ENCODE results near the gene CACNA1I. TPM values are rescaled to one million over a fixed set of nuclear protein-coding genes. Genes with fewer than 3 reads are reported as not detected.

Gene CACNA1I
- total and polyA plus RNA-seq, 2 of the 8 experiments (the other 6 are each of a cell fraction or from before 2014, with no cell fraction given) = 0.77 to 1.2 TPM

DNA sequence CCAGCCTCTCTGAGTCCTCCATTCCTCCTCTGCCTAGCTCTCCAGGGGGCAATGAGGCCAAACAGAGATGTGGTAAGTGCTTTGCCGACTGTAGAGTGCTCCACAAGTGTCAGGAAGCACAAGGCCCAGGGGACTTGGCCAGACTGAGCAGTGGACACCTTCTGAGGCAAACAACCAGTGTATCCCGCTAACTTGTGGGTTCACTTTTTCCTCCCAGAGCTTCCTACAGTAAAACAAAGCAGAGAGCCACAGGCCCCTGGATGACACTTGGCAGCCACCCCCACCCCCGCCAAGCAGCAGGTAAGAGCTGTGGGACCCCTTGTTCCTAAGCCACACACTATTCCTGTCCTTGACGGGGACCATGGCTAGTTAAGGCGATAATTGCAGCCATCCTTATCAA is 160.9 kb downstream of the CACNA1I start:
- H3K4me3 ChIP-seq (ENCODE audit: extremely low read depth in 1 of 4, insufficient read depth in 2 of 4, low read depth in 3 of 4, low read length in 4 of 4) = no peak overlapping the region
- H3K9ac ChIP-seq (replicated peaks in 1 of 4; ENCODE audit: extremely low read depth in 1 of 4, low read depth in 3 of 4, low read length in 3 of 4) = no peak overlapping the region
- no peaks in the 10 kb centered on the region for H3K27me3 ChIP-seq (replicated peaks in 1 of 4; ENCODE audit: control insufficient read depth in 3 of 4, extremely low read depth in 1 of 4, insufficient read depth in 3 of 4, low read length in 3 of 4)
- H3K36me3 ChIP-seq (ENCODE audit: control insufficient read depth in 2 of 4, insufficient read depth in 4 of 4, low read length in 3 of 4) = no peaks in the 10 kb centered on the region
- H3K4me2 ChIP-seq (ENCODE audit: insufficient read depth in 1 of 2, low read depth in 2 of 2, low read length in 2 of 2) = no peak overlapping the region
- no peak overlapping the region for H2BK20ac ChIP-seq (ENCODE audit: low read length)
- no peak overlapping the region for H4K91ac ChIP-seq (replicated peaks; ENCODE audit: insufficient read length, low read length)
- no peaks in the 10 kb centered on the region for H4K20me1 ChIP-seq (replicated peaks in 1 of 2; ENCODE audit: control insufficient read depth in 1 of 2, insufficient read depth in 2 of 2, low read length in 2 of 2)
- no peak overlapping the region for H2BK120ac ChIP-seq (replicated peaks; ENCODE audit: low read depth, low read length)
- ChIA-PET POLR2A (ENCODE audit: partially characterized antibody) (interaction anchor here (1.0 kb wide), 1 partner anchor 212 kb away, joined by 3 read pairs; no protein-coding TSS in a partner anchor), CTCF (ENCODE audit: partially characterized antibody) (interaction anchor here (0.6 to 2.5 kb wide), 12 partner anchors 12 to 396 kb away, joined by 3 to 10 read pairs (median 3); no protein-coding TSS in a partner anchor)
- 88% methylated on average over 5 of the region's 5 CpGs; no CpG with 5 or more reads in 1 of the 2 experiments for whole genome bisulfite sequencing, 2 experiments (ENCODE audit: extremely low coverage in 1 of 2, insufficient coverage in 1 of 2, insufficient read length in 1 of 2, insufficient replicate concordance in 2 of 2, low coverage in 1 of 2, low lambda C conversion rate in 2 of 2, missing lambda C conversion rate in 1 of 2)
- no peak overlapping the region for H2AK5ac ChIP-seq (ENCODE audit: low read depth, low read length)
- H3K4ac ChIP-seq (replicated peaks; ENCODE audit: insufficient read length, low read depth, low read length) = no peak overlapping the region
- no peak overlapping the region for H3K23ac ChIP-seq (ENCODE audit: insufficient read length)
- no peak overlapping the region for H3K56ac ChIP-seq (replicated peaks; ENCODE audit: insufficient read length, low read depth, low read length)
- no peaks in the 10 kb centered on the region for H3K79me1 ChIP-seq (ENCODE audit: low read depth, low read length)
- no peaks in the 10 kb centered on the region for H3K23me2 ChIP-seq (ENCODE audit: low read depth, low read length)
- no peak for FAIRE-seq
- H4K8ac ChIP-seq (ENCODE audit: extremely low read depth, insufficient read depth, low read length) = no peak overlapping the region; the same call in 1 of the 2 replicates
- H2BK15ac ChIP-seq (ENCODE audit: low read length) = no peak overlapping the region
- no peaks in the 10 kb centered on the region for H3K9me3 ChIP-seq (ENCODE audit: insufficient read depth in 2 of 2, low read depth in 1 of 2, low read length in 1 of 2)
- H3K79me2 ChIP-seq (ENCODE audit: control insufficient read depth in 1 of 2, insufficient read depth in 2 of 2, low read length in 2 of 2) = no peaks in the 10 kb centered on the region
- peaks cover 0 to 5% (median 0%) of the 10 kb centered on the region in 4 experiments; a peak in 1 of 7 replicates for H3K4me1 ChIP-seq (replicated peaks in 1 of 4; ENCODE audit: control insufficient read depth in 3 of 4, insufficient read depth in 4 of 4, low read length in 3 of 4)
- no peak overlapping the region for H4K5ac ChIP-seq (ENCODE audit: insufficient read length, low read depth, low read length)
- no peak overlapping the region for H3K14ac ChIP-seq (ENCODE audit: insufficient read length)
- 0 out of 2 replicates have a peak overlapping the region, but pooled peaks have one; percentile 39 for H2BK12ac ChIP-seq (ENCODE audit: low read depth, low read length)
- peak in 1 of 2 experiments; percentile 42 for DNase-seq (ENCODE audit: low read depth in 1 of 2, low spot score in 2 of 2)
- H3K18ac ChIP-seq (ENCODE audit: extremely low read depth, low read length) = no peak overlapping the region
- H3K27ac ChIP-seq (ENCODE audit: low read depth, low read length) = no peak overlapping the region
- H2AFZ ChIP-seq (ENCODE audit: low read length) = no peak overlapping the region
- no peak overlapping the region for H2BK5ac ChIP-seq (ENCODE audit: low read depth, low read length)
- TF ChIP-seq GABPA (IDR thresholded peaks at IDR 0.05; ENCODE audit: borderline replicate concordance, insufficient read depth, low read length) (no peak), ASH2L (IDR thresholded peaks at IDR 0.05; ENCODE audit: low read length) (no peak), MAFK (IDR thresholded peaks at IDR 0.05; ENCODE audit: low read depth, low read length) (no peak), BACH1 (IDR thresholded peaks at IDR 0.05; ENCODE audit: low read length) (no peak), SAP30 (IDR thresholded peaks at IDR 0.05; ENCODE audit: insufficient read depth, insufficient replicate concordance, low read length) (no peak), TCF12 (IDR thresholded peaks at IDR 0.05; ENCODE audit: low read depth, low read length) (no peak), JUN (IDR thresholded peaks at IDR 0.05; ENCODE audit: low read depth, low read length) (no peak)
- TF ChIP-seq, protein P1, sequence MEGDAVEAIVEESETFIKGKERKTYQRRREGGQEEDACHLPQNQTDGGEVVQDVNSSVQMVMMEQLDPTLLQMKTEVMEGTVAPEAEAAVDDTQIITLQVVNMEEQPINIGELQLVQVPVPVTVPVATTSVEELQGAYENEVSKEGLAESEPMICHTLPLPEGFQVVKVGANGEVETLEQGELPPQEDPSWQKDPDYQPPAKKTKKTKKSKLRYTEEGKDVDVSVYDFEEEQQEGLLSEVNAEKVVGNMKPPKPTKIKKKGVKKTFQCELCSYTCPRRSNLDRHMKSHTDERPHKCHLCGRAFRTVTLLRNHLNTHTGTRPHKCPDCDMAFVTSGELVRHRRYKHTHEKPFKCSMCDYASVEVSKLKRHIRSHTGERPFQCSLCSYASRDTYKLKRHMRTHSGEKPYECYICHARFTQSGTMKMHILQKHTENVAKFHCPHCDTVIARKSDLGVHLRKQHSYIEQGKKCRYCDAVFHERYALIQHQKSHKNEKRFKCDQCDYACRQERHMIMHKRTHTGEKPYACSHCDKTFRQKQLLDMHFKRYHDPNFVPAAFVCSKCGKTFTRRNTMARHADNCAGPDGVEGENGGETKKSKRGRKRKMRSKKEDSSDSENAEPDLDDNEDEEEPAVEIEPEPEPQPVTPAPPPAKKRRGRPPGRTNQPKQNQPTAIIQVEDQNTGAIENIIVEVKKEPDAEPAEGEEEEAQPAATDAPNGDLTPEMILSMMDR (IDR thresholded peaks at IDR 0.05; ENCODE audit: control extremely low read depth in 1 of 3, insufficient read depth in 1 of 3, low read depth in 1 of 3, low read length in 3 of 3) = no peak
- TF ChIP-seq, protein P2, sequence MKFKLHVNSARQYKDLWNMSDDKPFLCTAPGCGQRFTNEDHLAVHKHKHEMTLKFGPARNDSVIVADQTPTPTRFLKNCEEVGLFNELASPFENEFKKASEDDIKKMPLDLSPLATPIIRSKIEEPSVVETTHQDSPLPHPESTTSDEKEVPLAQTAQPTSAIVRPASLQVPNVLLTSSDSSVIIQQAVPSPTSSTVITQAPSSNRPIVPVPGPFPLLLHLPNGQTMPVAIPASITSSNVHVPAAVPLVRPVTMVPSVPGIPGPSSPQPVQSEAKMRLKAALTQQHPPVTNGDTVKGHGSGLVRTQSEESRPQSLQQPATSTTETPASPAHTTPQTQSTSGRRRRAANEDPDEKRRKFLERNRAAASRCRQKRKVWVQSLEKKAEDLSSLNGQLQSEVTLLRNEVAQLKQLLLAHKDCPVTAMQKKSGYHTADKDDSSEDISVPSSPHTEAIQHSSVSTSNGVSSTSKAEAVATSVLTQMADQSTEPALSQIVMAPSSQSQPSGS (IDR thresholded peaks at IDR 0.05; ENCODE audit: low read length) = no peak
